MM.1S (cell line): ENCODE results near the gene KSR2.

ENCODE experiments used
- CTCF ChIP-seq: fragments of 300-600 bp; sonication (generic); IDR thresholded peaks from 2 replicates; pipeline ENCODE4 v1.5.1; 2016; ENCODE audit warnings: antibody characterized with exemption, low read length, mixed read lengths
- EZH2 ChIP-seq: fragments of 300-600 bp; sonication (generic); optimal IDR thresholded peaks from 2 replicates; pipeline ENCODE3; 2017; ENCODE audit warnings: low read depth, mild to moderate bottlenecking, antibody characterized with exemption, low read length, mixed read lengths
- EZH2phosphoT487 ChIP-seq: fragments of 300-600 bp; sonication (generic); IDR thresholded peaks from 2 replicates; pipeline ENCODE4 v1.6.1; 2018; ENCODE audit warnings: antibody characterized with exemption, low read length

GRCh38 chr12:117514016-117514415, 454.8 kb downstream of the KSR2 start:
- TF ChIP-seq CTCF (no peak), EZH2 (no peak), EZH2phosphoT487 (no peak)
